Activated gamma-delta T cell treated with anti-CD3 and anti-CD28 coated beads, Interleukin-2, amount 50 U/mL, for 16 hours (primary cell): Measurements from ENCODE around the gene JPT1.

ENCODE experiments used
- DNase-seq: peaks from one replicate; pipeline ENCODE4 v3.0.0-alpha.2; 2020; ENCODE audit warnings: low read depth

Gene JPT1

DNA sequence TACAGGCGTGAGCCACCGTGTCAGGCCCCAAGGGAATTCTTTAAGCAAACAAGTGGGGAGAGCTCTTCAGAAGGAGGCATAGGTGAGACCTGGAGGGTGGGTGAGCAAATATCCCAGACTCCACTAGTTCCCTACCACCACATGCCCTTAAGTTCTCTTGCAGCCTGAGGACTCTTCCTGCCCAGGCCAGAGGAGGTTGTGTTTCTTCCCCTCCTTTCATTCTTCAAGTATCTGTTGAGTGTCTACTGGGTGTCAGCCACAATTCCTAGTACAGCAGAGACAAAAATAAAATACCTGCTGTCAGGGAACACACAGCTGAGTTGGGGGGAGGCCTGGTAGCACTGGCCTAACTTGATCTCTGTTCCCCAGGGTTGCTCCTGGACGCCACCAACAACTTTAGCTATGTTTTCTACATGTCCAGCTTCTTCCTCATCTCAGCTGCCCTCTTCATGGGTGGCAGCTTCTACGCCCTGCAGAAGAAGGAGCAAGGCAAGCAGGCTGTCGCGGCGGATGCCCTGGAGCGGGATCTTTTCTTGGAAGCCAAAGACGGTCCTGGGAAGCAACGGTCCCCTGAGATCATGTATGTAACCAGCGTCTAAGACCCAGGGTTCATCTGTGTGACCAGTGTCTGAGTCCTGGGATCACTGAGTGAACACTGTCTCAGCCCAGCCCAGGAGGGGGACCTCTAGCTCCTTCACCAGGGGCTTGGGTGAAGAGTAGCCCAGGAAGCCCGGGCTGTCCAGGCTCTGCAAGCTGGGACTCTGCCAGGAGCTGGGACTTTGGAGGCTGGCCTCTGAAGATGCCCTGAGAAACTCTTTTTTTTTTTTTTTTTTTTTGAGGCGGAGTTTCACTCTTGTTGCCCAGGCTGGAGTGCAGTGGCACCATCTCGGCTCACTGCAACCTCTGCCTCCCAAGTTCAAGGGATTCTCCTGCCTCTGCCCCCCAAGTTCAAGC is 50.4 kb downstream of the JPT1 start:
- no peak for DNase-seq

GRCh38 chr17:75102385-75102821 is 51.9 kb downstream of the JPT1 start:
- no peak for DNase-seq

DNA sequence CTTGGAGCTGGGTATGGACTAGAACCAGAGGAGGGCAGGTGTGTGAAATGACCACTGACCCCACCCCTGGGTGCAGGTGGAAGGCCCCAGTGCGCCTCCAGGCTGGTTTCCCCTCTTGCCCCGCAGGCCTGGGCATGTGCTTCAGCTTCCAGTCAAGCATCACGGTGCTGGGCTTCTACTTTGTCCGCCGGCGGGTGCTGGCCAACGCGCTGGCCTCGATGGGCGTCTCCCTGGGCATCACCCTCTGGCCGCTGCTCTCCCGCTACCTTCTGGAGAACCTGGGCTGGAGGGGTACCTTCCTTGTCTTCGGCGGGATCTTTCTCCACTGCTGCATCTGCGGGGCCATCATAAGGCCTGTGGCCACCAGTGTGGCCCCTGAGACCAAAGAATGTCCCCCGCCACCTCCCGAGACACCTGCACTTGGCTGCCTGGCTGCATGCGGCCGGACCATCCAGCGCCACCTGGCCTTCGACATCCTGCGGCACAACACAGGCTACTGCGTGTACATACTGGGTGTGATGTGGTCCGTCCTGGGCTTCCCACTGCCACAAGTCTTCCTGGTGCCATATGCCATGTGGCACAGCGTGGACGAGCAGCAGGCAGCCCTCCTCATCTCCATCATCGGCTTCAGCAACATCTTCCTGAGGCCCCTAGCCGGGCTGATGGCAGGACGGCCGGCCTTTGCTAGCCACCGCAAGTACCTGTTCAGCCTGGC is 54.3 kb downstream of the JPT1 start:
- DNase-seq = no peak

- no peak for DNase-seq
Measured at GRCh38 chr17:75098861-75099260, 55.5 kb downstream of the JPT1 start.

DNA sequence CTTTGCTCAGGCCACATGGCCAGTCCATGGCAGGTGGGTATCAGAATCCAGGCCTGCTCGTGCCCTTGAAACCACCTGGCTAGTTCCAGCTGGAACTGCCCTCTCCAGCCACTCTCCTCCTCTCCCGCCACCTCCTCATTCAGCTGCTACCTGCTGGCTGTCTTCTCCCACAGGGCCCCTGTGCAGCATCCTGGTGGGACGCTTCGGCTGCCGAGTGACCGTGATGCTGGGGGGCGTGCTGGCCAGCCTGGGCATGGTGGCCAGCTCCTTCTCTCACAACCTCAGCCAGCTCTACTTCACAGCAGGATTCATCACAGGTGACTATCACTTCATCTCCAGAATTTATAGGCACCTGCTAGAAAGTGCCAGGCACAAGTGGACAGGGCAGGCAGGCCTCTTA is 56.4 kb downstream of the JPT1 start:
- DNase-seq = no peak

GRCh38 chr17:75096082-75096625 is 58.2 kb downstream of the JPT1 start:
- no peak for DNase-seq

GRCh38 chr17:75094871-75095399 is 59.4 kb downstream of the JPT1 start:
- DNase-seq = no peak

GRCh38 chr17:75093548-75094158 is 60.7 kb downstream of the JPT1 start:
- DNase-seq = no peak

DNA sequence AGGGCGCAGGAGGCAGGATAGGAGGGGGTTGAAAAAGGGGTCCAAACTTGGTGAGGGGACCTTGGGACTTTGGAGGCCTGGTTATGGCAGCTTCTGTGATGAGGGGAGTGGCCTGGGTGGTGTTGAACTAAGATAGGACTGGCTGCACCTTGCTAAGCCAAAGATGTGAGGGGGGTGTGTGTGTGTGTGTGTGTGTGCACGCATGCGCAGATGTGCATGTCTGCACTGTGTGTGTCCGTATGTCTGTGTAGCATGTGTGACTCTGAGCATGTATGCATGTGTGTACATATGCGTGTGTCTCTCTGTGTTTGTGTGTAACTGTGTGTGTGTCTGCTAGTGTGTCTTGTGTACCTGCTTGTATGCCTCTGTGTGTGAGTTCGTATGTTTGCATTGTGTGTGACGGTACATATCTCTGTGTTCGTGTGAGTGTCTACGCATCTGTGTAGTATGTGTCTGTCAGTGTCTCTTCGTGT is 62.4 kb downstream of the JPT1 start:
- DNase-seq = no peak

DNA sequence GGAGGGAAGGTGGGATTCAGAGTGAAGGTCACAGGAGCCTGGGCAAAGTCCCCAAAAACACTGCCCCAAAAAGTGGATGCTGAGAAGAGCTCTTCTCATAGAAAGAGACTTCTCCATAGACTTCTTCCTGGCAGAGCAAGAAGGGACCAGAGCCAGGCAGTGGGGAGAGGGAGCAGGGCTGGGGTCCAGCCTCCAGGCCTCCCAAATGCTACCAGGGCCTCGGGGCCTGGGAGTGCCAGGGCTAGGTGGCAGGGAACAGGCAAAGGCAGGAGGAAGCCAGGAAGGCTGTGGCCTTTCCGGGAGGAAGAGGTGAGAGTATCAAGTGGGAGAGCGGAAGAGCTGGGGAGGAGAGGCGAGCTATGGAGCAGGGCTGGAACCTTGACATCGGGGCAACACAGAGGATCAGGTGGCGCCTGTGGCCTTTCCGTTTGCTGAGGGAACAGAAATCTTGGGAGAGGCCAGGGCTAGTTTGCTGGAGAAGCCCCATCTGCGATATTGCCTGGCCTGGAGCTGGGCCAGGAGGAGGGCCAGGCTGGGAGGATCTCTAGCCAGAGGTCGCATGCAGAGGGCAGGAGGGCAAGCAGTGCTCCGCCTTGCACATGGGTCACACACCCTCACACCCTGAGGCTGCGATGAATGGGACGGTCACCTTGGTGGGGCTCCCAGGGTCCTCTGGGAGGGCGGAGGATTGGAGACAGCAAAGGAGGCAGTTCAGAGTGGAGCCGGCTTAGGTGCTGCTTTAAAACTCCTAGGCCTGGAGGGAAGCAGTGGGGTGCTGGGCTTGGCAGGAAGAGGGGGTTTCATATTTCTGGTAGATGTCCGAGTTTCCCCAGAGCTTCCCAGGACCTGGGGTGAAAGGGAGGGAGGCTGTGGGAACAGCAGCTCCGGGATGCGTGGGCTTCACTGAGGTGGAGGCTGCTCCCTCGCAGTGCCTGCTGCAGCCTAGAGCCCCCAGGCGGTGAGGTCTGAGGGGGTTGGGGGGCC is 63.1 kb downstream of the JPT1 start:
- DNase-seq = no peak

DNA sequence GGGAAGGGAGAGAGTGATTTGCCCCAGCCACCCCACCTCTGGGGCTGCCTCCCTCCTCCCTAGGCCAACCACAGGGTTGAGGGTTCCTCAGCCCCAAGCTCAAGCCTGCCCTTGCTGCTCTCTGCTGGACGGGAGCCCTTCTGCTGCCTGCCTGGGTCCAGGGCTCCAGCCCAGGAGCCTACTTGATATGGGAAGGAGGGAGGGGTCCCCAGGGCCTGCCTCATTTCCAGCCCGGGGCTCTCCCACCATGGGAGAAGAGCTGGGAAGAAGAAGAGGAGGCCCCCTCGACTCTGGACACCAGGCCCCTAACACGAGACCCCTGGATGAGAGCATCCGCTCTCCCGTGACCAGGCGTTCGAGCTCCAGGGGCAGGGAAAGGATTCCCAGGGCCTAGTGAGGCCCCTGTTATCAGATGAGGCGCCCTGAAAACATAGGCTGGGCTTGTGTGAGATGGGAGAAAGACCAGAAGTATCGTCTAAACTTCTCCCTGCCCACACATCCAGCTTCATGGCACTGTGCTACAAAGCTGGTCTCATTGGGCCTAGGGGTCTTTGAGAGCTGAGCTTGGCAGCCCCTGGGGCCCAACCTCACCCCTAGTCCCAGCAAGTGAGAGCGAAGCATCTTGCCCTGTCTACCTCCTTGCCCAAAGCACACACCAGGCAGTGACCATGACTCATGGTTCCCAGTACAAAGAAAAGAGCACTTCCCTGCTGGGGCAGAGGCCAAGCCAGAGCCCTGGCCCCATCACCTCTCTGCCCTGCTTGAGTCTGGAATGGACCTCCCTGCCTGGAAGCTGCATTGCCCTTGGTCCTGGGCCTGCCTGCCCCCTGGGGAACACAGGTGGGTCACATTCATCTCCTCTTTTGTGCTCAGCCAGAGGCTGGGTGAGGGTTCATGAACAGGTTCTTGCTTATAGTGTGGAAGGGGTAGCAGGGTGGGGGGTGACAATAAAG is 65.6 kb downstream of the JPT1 start:
- DNase-seq = no peak

DNA sequence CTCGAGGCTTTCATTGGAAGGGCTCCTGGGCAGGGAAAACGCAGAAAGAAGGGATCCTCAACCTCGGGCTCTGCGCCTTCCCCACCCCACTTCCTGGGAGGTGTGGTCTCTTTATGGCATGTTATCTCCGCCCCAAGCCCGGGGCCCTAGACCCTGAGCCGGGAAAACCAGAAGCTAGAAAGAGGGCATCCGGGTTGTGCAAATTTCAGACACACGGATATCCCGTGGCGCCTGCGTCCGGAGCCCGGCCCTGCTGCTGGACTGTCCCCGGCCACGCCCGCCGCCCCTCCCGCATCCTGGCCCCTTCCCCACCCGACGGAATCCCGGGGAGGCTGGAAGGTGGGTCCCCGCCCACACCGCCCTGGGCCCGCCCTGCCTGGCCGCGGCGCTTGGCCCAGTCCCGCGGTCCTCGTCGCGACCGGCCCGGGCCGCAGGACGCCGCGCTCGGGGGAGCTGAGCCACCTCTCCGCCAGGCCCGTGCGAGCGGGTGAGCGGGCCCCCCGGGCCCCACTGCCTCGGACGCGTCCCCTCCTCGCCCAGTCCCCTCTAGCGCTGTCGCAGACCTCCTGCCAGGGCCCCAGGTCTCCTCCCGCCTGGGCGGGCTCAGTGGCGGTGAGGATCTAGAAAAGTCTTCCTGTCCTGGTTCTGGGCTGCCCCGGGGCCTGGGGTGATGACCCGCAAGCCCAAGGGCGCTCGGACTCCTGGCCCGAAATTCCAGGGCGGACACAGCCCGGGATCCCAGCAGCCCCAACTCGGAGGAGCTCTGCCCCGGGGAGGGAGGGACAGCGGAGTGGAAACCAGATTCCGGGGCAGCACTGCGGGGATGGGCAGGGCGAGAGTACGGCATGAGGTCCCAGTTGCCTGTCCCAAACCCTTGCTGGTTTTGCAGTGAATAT is 66.5 kb downstream of the JPT1 start, which contains the start of gene SLC16A5:
TSS of gene SLC16A5 (plus strand) at position 397 of the 896 bp plus-strand sequence. CDS start 5,683 bp downstream, outside the sequence.
- DNase-seq = no peak

GRCh38 chr17:75087182-75087557 is 67.1 kb downstream of the JPT1 start:
- DNase-seq = no peak

DNA sequence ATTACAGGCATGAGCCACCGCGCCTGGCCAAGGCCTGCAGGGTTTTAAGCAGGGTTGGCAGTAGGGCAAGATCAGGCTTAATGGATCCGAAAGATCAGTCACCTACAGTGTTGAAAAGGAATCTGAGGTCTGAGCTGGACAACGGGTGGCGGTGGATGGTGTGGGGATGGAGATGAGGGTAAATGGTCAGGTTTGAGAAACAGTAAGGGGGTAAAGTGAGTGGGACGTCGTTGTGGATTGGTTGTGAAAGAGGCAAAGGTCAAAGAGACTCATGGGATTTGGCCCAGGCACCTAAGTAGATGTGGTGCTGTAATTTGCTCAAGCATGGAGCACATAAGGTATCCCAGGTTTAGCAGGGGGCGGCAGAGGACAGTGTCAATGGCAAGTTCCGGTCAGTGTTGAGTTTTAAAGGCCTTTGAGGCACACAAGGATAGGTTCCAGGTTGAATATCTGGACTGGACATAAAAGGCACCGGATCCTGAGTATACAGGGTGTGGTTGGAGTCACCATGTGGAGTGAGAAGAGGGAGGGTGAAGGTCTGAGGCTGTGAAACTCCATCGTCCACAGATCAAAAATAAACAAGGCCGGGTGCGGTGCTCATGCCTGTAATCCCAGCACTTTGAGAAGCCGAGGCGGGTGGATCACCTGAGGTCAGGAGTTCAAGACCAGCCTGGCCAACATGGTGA is 67.7 kb downstream of the JPT1 start:
- no peak for DNase-seq
